HEK293 (cell line): ENCODE data around the gene HSCB.

Source experiments
- CTCF ChIA-PET: fragments of 350-600 bp; formaldehyde crosslinking; extraction: SDS; loops from one replicate; lab custom pipeline; 2021; ENCODE audit warnings: antibody characterized with exemption; lab: Yijun Ruan, JAX
- POLR2A ChIA-PET: fragments of 300-600 bp; formaldehyde crosslinking; extraction: SDS; loops from one replicate; lab custom pipeline; 2020; ENCODE audit warnings: antibody characterized with exemption, inconsistent platforms; lab: Yijun Ruan, JAX
- H3K27ac ChIP-seq: fragments of 200-500 bp; sonication (Bioruptor generic); 2 replicates; pipeline ENCODE4 v1.5.1; 2014; ENCODE audit warnings: low read depth, low read length, control low read depth, inconsistent platforms; ENCODE audit errors: extremely low read depth
- H3K36me3 ChIP-seq, 2 experiments: fragments of 200-500 bp in 1 of 2; sonication (Bioruptor generic) in 1 of 2; 1 replicate in 1 of 2; 2 replicates in 1 of 2; pipeline ENCODE4 v1.5.1; 2014 to 2017; ENCODE audit warnings: inconsistent platforms in 2 of 2, low read length in 2 of 2; ENCODE audit not compliant: control insufficient read depth in 2 of 2, insufficient read depth in 1 of 2
- H3K4me1 ChIP-seq: fragments of 200-500 bp; sonication (Bioruptor generic); 2 replicates; pipeline ENCODE4 v1.5.1; 2014; ENCODE audit warnings: mild to moderate bottlenecking, low read length, inconsistent platforms; ENCODE audit not compliant: control insufficient read depth, insufficient read depth
- H3K4me3 ChIP-seq: 2 replicates; pipeline ENCODE4 v1.5.1; 2011; ENCODE audit warnings: low read depth, mild to moderate bottlenecking, control low read depth, low read length, moderate library complexity
- H3K9me3 ChIP-seq: fragments of 200-500 bp; sonication (Bioruptor generic); 2 replicates; pipeline ENCODE4 v1.5.1; 2014; ENCODE audit warnings: low read depth, low read length, inconsistent platforms; ENCODE audit not compliant: control insufficient read depth, insufficient read depth
- BCL11A ChIP-seq: fragments of 450-650 bp; formaldehyde crosslinking; IDR thresholded peaks from 2 replicates; pipeline ENCODE4 v1.5.1; 2016; ENCODE audit warnings: low read depth, missing biosample characterization, missing genetic modification characterization
- GLI2 ChIP-seq: fragments of 450-650 bp; formaldehyde crosslinking; IDR thresholded peaks from 2 replicates; pipeline ENCODE4; 2017; ENCODE audit warnings: missing biosample characterization, missing genetic modification characterization, low read depth, borderline replicate concordance
- IKZF3 ChIP-seq: fragments of 450-650 bp; IDR thresholded peaks from 2 replicates; pipeline ENCODE4 v1.5.0; 2018; ENCODE audit warnings: missing biosample characterization, mild to moderate bottlenecking, missing genetic modification characterization, moderate library complexity
- OSR2 ChIP-seq: fragments of 450-650 bp; formaldehyde crosslinking; IDR thresholded peaks from 2 replicates; pipeline ENCODE4 v1.5.1; 2016; ENCODE audit warnings: missing biosample characterization, missing genetic modification characterization
- SP2 ChIP-seq: fragments of 450-650 bp; formaldehyde crosslinking; IDR thresholded peaks from 2 replicates; pipeline ENCODE4 v1.5.1; 2016; ENCODE audit warnings: missing biosample characterization, missing genetic modification characterization
- ZBTB48 ChIP-seq: fragments of 450-650 bp; formaldehyde crosslinking; IDR thresholded peaks from 2 replicates; pipeline ENCODE4 v1.5.1; 2016; ENCODE audit warnings: missing biosample characterization, missing genetic modification characterization
- ZFHX2 ChIP-seq: fragments of 450-650 bp; formaldehyde crosslinking; conservative IDR thresholded peaks from 2 replicates; pipeline ENCODE4 v1.5.1; 2016; ENCODE audit warnings: missing biosample characterization, missing genetic modification characterization
- ZFP69B ChIP-seq: fragments of 450-650 bp; formaldehyde crosslinking; IDR thresholded peaks from 2 replicates; pipeline ENCODE4 v1.5.1; 2016; ENCODE audit warnings: missing biosample characterization, missing genetic modification characterization
- ZIC2 ChIP-seq: fragments of 450-650 bp; formaldehyde crosslinking; IDR thresholded peaks from 2 replicates; pipeline ENCODE4 v1.5.1; 2016; ENCODE audit warnings: missing biosample characterization, missing genetic modification characterization
- ZNF10 ChIP-seq: fragments of 450-650 bp; formaldehyde crosslinking; IDR thresholded peaks from 2 replicates; pipeline ENCODE4 v1.5.1; 2017; ENCODE audit warnings: missing biosample characterization, missing genetic modification characterization
- ZNF121 ChIP-seq: fragments of 450-650 bp; formaldehyde crosslinking; IDR thresholded peaks from 2 replicates; pipeline ENCODE4 v1.5.1; 2016; ENCODE audit warnings: missing biosample characterization, missing genetic modification characterization
- ZNF132 ChIP-seq: fragments of 450-650 bp; formaldehyde crosslinking; IDR thresholded peaks from 2 replicates; pipeline ENCODE4 v1.5.1; 2017; ENCODE audit warnings: missing biosample characterization, missing genetic modification characterization, borderline replicate concordance
- ZNF146 ChIP-seq: fragments of 450-650 bp; formaldehyde crosslinking; IDR thresholded peaks from 2 replicates; pipeline ENCODE4 v1.5.1; 2016; ENCODE audit warnings: missing biosample characterization, missing genetic modification characterization
- ZNF292 ChIP-seq: fragments of 450-650 bp; formaldehyde crosslinking; IDR thresholded peaks from 2 replicates; pipeline ENCODE4 v1.5.1; 2016; ENCODE audit warnings: low read depth, missing biosample characterization, missing genetic modification characterization, borderline replicate concordance
- ZNF391 ChIP-seq: fragments of 450-650 bp; formaldehyde crosslinking; IDR thresholded peaks from 2 replicates; pipeline ENCODE4 v1.5.1; 2016; ENCODE audit warnings: low read depth, missing biosample characterization, missing genetic modification characterization, borderline replicate concordance
- ZNF416 ChIP-seq: fragments of 450-650 bp; formaldehyde crosslinking; IDR thresholded peaks from 2 replicates; pipeline ENCODE4 v1.5.1; 2016; ENCODE audit warnings: missing biosample characterization, missing genetic modification characterization
- ZNF426 ChIP-seq: fragments of 450-650 bp; formaldehyde crosslinking; IDR thresholded peaks from 2 replicates; pipeline ENCODE4 v1.5.1; 2017; ENCODE audit warnings: missing biosample characterization, missing genetic modification characterization, mild to moderate bottlenecking, inconsistent platforms, moderate library complexity
- ZNF473 ChIP-seq: fragments of 450-650 bp; formaldehyde crosslinking; IDR thresholded peaks from 2 replicates; pipeline ENCODE4 v1.5.1; 2017; ENCODE audit warnings: missing biosample characterization, missing genetic modification characterization
- ZNF529 ChIP-seq: fragments of 450-650 bp; formaldehyde crosslinking; IDR thresholded peaks from 2 replicates; pipeline ENCODE4 v1.5.1; 2017; ENCODE audit warnings: missing genetic modification characterization, missing biosample characterization; ENCODE audit not compliant: insufficient replicate concordance
- ZNF548 ChIP-seq: fragments of 450-650 bp; formaldehyde crosslinking; IDR thresholded peaks from 2 replicates; pipeline ENCODE4 v1.5.1; 2016; ENCODE audit warnings: missing biosample characterization, missing genetic modification characterization
- ZNF549 ChIP-seq: fragments of 450-650 bp; IDR thresholded peaks from 2 replicates; pipeline ENCODE4 v1.5.1; 2018; ENCODE audit warnings: missing biosample characterization, missing genetic modification characterization, mild to moderate bottlenecking, inconsistent platforms, moderate library complexity
- ZNF558 ChIP-seq: fragments of 450-650 bp; formaldehyde crosslinking; IDR thresholded peaks from 2 replicates; pipeline ENCODE4 v1.5.1; 2016; ENCODE audit warnings: missing biosample characterization, missing genetic modification characterization
- ZNF843 ChIP-seq: fragments of 450-650 bp; formaldehyde crosslinking; IDR thresholded peaks from 2 replicates; pipeline ENCODE4 v1.5.1; 2016; ENCODE audit warnings: missing biosample characterization, missing genetic modification characterization
- ZXDB ChIP-seq: fragments of 450-650 bp; formaldehyde crosslinking; IDR thresholded peaks from 2 replicates; pipeline ENCODE4 v1.5.1; 2016; ENCODE audit warnings: missing biosample characterization, missing genetic modification characterization
- TF ChIP-seq, protein P1 (sequence below): fragments of 450-650 bp; formaldehyde crosslinking; IDR thresholded peaks from 2 replicates; pipeline ENCODE4 v1.5.1; 2016; ENCODE audit warnings: missing biosample characterization, missing genetic modification characterization, low read depth
- TF ChIP-seq, protein P2 (sequence below): fragments of 450-650 bp; formaldehyde crosslinking; IDR thresholded peaks from 2 replicates; pipeline ENCODE4 v1.5.1; 2016; ENCODE audit warnings: missing biosample characterization, missing genetic modification characterization
- TF ChIP-seq, protein P3 (sequence below): IDR thresholded peaks from 2 replicates; pipeline ENCODE4 v1.6.1; 2011; ENCODE audit warnings: mild to moderate bottlenecking, low read depth, low read length, borderline replicate concordance
- TF ChIP-seq, protein P4 (sequence below): fragments of 450-650 bp; formaldehyde crosslinking; IDR thresholded peaks from 2 replicates; pipeline ENCODE4 v1.5.0; 2017; ENCODE audit warnings: missing biosample characterization, missing genetic modification characterization, borderline replicate concordance

The HSCB gene

DNA sequence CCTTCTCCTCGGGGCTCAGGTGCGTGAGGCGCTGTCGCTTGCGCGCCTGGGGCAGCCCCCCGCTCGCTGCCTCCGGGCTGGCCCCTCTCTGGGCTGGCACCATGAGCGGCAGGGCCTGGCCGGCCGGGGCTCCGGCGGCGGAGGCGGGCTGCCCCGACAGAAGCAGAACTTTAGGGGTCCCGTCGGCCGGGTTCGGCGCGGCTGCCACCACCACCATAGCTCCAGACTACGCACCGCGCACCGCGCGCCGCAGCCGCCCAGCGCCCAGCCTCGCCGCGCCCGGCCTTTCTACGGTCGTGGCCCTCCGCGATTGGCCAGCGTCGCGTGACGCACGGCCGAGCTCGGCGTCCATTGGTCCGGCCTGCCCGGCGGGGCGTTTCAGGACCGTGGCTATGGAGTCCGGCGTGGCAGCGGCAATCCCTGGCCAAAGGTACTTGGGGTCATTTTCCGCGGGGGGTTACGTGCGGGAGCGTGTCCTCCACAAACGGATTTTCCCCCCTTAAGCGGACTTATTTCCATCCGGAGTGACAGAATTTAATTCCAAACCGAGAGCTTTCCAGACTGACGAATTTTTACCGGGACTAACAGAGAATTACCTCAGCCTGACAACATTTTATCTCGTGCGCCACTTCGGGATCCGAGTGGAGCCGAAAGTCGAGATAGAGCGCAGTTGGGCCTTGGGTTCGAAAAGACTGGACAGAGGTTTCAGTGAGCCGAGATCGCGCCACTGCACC lies 58.6 kb downstream of the HSCB start, which contains the start of gene XBP1 (continued):
- TF ChIP-seq, protein P1, sequence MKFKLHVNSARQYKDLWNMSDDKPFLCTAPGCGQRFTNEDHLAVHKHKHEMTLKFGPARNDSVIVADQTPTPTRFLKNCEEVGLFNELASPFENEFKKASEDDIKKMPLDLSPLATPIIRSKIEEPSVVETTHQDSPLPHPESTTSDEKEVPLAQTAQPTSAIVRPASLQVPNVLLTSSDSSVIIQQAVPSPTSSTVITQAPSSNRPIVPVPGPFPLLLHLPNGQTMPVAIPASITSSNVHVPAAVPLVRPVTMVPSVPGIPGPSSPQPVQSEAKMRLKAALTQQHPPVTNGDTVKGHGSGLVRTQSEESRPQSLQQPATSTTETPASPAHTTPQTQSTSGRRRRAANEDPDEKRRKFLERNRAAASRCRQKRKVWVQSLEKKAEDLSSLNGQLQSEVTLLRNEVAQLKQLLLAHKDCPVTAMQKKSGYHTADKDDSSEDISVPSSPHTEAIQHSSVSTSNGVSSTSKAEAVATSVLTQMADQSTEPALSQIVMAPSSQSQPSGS: no peak
- TF ChIP-seq ZNF416 (no peak), ZNF473 (tag by site-specific recombination) (no peak), SP2 (peak; percentile 76), ZNF558 (tag by site-specific recombination) (no peak)
- TF ChIP-seq, all 188 proteins: peak for 35

DNA sequence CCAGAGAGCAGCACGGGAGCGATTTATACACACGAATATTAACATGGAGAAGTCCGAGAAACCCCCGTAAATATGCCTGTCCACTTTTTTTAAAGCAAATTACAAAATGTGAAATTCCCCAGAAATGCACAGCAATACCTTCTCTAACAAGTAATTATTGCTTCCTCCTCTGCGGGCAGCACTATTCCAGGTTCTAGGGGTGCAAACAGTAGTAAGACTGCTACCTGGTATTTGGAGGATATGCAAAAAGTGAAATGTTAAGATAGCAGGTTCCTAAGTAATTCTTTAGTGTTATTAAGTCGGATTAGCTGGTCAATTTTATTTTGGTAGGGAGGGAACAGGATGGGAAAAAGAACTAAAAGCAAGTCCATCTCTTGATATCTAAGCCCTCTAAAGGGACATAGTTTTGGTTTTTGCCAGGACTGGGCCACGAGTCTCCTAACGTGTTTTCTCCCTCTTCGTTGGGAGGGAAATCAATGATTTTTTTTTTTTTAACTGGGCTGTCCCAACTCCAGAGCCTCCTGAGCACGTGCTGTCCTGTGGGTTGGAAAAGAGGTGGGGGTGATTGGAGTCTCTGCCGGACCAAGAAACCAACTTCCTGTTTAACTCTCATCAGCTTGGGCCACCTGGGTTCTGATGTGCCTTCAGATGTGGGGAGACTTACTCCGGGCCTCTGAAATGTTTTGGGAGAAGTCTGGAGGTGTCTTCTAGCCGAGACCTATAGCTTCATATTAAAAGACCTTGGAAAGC lies 60.2 kb downstream of the HSCB start:
- H3K27ac ChIP-seq: no peak overlapping the region
- no peaks in the 10 kb centered on the region for H3K4me1 ChIP-seq
- H3K4me3 ChIP-seq: no peak overlapping the region
- no peak for TF ChIP-seq ZNF548 (tag by site-specific recombination)
- 0 out of 2 replicates have a peak, but pooled peaks have one; percentile 22 for TF ChIP-seq ZFHX2 (tag by site-specific recombination)
- TF ChIP-seq, protein P2, sequence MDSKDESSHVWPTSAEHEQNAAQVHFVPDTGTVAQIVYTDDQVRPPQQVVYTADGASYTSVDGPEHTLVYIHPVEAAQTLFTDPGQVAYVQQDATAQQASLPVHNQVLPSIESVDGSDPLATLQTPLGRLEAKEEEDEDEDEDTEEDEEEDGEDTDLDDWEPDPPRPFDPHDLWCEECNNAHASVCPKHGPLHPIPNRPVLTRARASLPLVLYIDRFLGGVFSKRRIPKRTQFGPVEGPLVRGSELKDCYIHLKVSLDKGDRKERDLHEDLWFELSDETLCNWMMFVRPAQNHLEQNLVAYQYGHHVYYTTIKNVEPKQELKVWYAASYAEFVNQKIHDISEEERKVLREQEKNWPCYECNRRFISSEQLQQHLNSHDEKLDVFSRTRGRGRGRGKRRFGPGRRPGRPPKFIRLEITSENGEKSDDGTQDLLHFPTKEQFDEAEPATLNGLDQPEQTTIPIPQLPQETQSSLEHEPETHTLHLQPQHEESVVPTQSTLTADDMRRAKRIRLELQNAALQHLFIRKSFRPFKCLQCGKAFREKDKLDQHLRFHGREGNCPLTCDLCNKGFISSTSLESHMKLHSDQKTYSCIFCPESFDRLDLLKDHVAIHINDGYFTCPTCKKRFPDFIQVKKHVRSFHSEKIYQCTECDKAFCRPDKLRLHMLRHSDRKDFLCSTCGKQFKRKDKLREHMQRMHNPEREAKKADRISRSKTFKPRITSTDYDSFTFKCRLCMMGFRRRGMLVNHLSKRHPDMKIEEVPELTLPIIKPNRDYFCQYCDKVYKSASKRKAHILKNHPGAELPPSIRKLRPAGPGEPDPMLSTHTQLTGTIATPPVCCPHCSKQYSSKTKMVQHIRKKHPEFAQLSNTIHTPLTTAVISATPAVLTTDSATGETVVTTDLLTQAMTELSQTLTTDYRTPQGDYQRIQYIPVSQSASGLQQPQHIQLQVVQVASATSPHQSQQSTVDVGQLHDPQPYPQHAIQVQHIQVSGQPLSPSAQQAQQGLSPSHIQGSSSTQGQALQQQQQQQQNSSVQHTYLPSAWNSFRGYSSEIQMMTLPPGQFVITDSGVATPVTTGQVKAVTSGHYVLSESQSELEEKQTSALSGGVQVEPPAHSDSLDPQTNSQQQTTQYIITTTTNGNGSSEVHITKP (tag by site-specific recombination): peak; percentile 97
- no peak for TF ChIP-seq ZBTB48 (tag by site-specific recombination)
- no peak for TF ChIP-seq ZIC2 (tag by site-specific recombination)
- TF ChIP-seq, protein P3, sequence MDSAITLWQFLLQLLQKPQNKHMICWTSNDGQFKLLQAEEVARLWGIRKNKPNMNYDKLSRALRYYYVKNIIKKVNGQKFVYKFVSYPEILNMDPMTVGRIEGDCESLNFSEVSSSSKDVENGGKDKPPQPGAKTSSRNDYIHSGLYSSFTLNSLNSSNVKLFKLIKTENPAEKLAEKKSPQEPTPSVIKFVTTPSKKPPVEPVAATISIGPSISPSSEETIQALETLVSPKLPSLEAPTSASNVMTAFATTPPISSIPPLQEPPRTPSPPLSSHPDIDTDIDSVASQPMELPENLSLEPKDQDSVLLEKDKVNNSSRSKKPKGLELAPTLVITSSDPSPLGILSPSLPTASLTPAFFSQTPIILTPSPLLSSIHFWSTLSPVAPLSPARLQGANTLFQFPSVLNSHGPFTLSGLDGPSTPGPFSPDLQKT: no peak
- no peak for TF ChIP-seq ZNF292 (tag by site-specific recombination)
- no peak for TF ChIP-seq ZNF121 (tag by site-specific recombination)
- TF ChIP-seq OSR2 (tag by site-specific recombination): peak; percentile 27; the same call in 1 of the 2 replicates
- no peak for TF ChIP-seq ZNF391 (tag by site-specific recombination)
- TF ChIP-seq BCL11A (tag by site-specific recombination): no peak
- TF ChIP-seq ZNF529 (tag by site-specific recombination): no peak
- peak; percentile 40; the same call in 1 of the 2 replicates for TF ChIP-seq ZFP69B (tag by site-specific recombination)
- no peak for TF ChIP-seq GLI2 (tag by site-specific recombination)
- no peak for TF ChIP-seq ZNF10
- TF ChIP-seq, protein P4, sequence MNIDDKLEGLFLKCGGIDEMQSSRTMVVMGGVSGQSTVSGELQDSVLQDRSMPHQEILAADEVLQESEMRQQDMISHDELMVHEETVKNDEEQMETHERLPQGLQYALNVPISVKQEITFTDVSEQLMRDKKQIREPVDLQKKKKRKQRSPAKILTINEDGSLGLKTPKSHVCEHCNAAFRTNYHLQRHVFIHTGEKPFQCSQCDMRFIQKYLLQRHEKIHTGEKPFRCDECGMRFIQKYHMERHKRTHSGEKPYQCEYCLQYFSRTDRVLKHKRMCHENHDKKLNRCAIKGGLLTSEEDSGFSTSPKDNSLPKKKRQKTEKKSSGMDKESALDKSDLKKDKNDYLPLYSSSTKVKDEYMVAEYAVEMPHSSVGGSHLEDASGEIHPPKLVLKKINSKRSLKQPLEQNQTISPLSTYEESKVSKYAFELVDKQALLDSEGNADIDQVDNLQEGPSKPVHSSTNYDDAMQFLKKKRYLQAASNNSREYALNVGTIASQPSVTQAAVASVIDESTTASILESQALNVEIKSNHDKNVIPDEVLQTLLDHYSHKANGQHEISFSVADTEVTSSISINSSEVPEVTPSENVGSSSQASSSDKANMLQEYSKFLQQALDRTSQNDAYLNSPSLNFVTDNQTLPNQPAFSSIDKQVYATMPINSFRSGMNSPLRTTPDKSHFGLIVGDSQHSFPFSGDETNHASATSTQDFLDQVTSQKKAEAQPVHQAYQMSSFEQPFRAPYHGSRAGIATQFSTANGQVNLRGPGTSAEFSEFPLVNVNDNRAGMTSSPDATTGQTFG: no peak
- no peak for TF ChIP-seq ZNF146 (tag by site-specific recombination)
- TF ChIP-seq ZNF132 (tag by site-specific recombination): no peak
- peak; percentile 64 for TF ChIP-seq IKZF3 (tag by site-specific recombination)
- TF ChIP-seq ZNF426 (tag by site-specific recombination): no peak
- no peak for TF ChIP-seq ZNF843 (tag by site-specific recombination)
- no peak for TF ChIP-seq ZXDB (tag by site-specific recombination)
- TF ChIP-seq ZNF549 (tag by site-specific recombination): no peak

More for the DNA sequence above, 60.2 kb downstream of the HSCB start:
- ChIA-PET CTCF (interaction anchor here (0.7 kb wide), 2 partner anchors 11 kb away, joined by 3 to 9 read pairs; no protein-coding TSS in a partner anchor), POLR2A (no interaction called here)
- H3K36me3 ChIP-seq: peaks cover 18 to 21% of the 10 kb centered on the region in 2 experiments
- no peaks in the 10 kb centered on the region for H3K9me3 ChIP-seq
